OCI-LY7 (cell line): Measurements from ENCODE around the gene ZMPSTE24.
"Not testable (repeated sequence)": the region's sequence is repeated elsewhere in the genome, so short reads cannot be mapped to it uniquely, and the experiment has no call there.

Source experiments
- EZH2phosphoT487 ChIP-seq: fragments of 200-600 bp; sonication (generic); IDR thresholded peaks from 2 replicates; pipeline ENCODE4 v1.6.1; 2018; ENCODE audit warnings: low read depth, borderline replicate concordance, mild to moderate bottlenecking, mixed run types, antibody characterized with exemption, low read length, moderate library complexity, mixed read lengths
- TF ChIP-seq, protein P1 (sequence below): fragments of 200-600 bp; sonication (generic); conservative IDR thresholded peaks from 2 replicates; pipeline ENCODE4 v1.5.1; 2014; ENCODE audit warnings: mild to moderate bottlenecking, antibody characterized with exemption, low read length, moderate library complexity, mixed read lengths

DNA sequence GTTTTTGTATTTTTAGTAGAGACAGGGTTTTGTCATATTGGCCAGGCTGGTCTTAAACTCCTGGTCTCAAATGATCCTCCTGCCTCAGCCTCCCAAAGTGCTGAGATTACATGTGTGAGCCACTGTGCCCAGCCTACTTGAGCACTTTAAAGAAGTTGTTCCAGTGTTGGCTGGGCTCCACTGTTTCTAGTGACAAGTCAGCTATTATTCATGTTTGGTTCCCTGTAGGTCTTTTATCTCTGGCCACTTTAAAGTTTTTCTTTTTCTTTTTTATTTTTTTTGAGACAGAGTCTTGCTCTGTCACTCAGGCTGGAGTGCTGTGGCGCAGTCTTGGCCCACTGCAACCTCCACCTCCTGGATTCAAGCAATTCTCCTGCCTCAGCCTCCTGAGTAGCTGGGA, 73.4 kb downstream of the ZMPSTE24 start:
- TF ChIP-seq, protein P1, sequence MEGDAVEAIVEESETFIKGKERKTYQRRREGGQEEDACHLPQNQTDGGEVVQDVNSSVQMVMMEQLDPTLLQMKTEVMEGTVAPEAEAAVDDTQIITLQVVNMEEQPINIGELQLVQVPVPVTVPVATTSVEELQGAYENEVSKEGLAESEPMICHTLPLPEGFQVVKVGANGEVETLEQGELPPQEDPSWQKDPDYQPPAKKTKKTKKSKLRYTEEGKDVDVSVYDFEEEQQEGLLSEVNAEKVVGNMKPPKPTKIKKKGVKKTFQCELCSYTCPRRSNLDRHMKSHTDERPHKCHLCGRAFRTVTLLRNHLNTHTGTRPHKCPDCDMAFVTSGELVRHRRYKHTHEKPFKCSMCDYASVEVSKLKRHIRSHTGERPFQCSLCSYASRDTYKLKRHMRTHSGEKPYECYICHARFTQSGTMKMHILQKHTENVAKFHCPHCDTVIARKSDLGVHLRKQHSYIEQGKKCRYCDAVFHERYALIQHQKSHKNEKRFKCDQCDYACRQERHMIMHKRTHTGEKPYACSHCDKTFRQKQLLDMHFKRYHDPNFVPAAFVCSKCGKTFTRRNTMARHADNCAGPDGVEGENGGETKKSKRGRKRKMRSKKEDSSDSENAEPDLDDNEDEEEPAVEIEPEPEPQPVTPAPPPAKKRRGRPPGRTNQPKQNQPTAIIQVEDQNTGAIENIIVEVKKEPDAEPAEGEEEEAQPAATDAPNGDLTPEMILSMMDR, result not testable (repeated sequence)
- TF ChIP-seq EZH2phosphoT487, result not testable (repeated sequence)
